Measurements from ENCODE around the gene TSPAN14. TPM values are rescaled to one million over a fixed set of nuclear protein-coding genes. Genes with fewer than 3 reads are reported as not detected.
A peak's percentile ranks its signal among the peaks of the same experiment; 100 is the strongest.

Gene TSPAN14
- total RNA-seq, 1 donor from 2014 or later = 161 TPM

- no peak for TF ChIP-seq CTCF (IDR thresholded peaks at IDR 0.05)
- Histone ChIP-seq H3K4me3 (no peak overlapping the region), H3K27me3 (no peaks in the 10 kb centered on the region), H3K36me3 (peaks cover 0 to 20% of the 10 kb centered on the region in 2 donors), H3K4me1 (peaks cover 1 to 2% of the 10 kb centered on the region in 2 donors), H3K9me3 (no peaks in the 10 kb centered on the region), H3K27ac (no peak overlapping the region)
- no peak for DNase-seq (ENCODE audit: low spot score in 2 of 2)
- intact Hi-C loops (cut with DNase I) = no loop called here
Measured at GRCh38 chr10:80470266-80470665, 16.2 kb downstream of the TSPAN14 start.

DNA sequence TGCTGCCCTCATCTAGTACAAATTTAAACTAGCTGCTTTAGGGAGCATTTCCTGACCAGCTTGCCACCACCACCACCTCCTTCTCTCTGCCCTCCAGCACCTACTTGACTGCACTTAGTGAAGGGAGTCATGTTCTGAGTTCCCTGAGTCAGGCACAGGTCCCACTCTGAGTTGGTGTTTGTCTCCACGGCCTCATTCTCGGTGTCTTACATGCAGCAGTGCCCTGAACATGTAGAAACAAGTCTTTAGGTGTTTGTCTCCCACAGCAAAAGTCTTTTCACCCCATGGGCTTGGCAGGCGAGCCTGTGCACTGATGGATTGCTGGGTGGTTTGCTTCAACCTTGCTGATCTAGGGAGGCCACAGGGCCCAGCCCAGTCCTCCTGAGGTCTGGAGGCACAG, 16.9 kb downstream of the TSPAN14 start:
- Histone ChIP-seq H3K27me3 (no peaks in the 10 kb centered on the region), H3K4me1 (no peaks in the 10 kb centered on the region), H3K36me3 (peaks cover 0 to 20% of the 10 kb centered on the region in 2 donors), H3K27ac (no peak overlapping the region), H3K4me3 (no peak overlapping the region), H3K9me3 (no peaks in the 10 kb centered on the region)
- intact Hi-C loops (cut with DNase I) = no loop called here
- DNase-seq (ENCODE audit: low spot score in 2 of 2) = no peak
- TF ChIP-seq CTCF (IDR thresholded peaks at IDR 0.05) = no peak

DNA sequence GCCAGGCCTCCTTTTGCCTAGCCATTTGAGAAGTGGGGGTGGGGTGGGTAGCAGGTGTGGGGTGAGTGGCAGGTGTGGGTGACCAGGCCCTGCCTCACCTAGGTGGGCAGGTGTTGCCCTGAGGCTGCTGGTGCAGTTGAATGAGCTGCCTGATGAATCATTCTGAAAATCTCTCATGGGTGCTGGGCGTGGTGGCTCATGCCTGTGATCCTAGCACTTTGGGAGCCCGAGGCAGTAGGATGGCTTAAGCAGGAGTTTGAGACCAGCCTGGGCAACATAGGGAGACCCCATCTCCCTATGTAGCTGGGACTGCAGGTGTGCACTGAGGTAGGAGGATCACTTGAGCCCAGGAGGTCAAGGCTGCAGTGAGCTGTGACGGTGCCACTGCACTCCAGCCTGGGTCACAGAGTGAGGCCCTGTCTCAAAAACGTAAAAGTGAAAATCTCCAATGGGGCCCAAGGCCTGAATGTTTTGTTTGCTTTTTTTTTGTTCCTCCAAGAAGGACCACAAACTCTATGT, 17.7 kb downstream of the TSPAN14 start:
- Histone ChIP-seq H3K27ac (no peak overlapping the region), H3K9me3 (no peaks in the 10 kb centered on the region), H3K4me1 (no peaks in the 10 kb centered on the region), H3K4me3 (no peak overlapping the region), H3K27me3 (no peaks in the 10 kb centered on the region), H3K36me3 (peaks cover 0 to 20% of the 10 kb centered on the region in 2 donors)
- DNase-seq (ENCODE audit: low spot score in 2 of 2) = peak in 1 of 2 donors; percentile 13
- TF ChIP-seq CTCF (IDR thresholded peaks at IDR 0.05) = no peak
- intact Hi-C loops (cut with DNase I) = no loop called here

DNA sequence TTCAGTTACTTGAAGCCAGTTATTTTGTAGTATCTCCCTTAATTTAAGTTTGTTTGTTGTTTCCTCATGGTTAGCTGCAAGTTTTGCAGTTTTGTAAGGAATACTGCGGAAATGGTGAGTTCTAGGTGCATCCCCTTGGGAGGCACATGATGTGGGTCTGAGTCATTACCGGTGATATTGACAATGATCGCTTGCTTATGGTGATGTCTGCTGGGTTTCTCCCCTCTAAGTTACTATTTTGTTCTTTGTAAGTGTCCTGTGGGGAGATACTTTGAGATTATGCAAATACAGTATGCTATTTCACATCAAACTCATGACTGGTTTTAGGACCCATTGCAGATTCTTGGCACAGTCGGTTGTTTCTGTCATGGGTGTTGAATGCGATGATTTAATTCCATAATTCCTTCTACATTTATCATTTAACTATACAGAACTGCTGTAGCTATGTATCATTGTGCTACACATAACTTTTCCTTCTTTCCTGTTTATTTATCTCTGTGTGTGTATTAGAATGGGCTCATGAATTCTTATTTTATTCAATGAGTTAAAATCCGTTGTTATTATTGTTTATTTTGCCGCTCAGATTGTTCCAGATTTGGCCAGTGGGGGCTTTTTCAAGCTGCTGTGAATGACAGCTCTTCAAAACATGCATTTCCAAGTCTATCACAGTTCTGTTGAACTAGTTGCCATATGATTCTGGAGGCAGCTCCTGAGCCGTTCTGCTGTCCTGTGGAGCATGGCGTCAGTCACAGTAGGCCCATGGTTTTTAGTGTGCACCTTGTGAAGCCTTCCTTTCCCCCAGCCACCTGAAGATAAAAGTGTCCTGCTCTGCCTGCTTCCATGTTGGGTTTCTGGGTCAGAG, 18.4 kb downstream of the TSPAN14 start:
- no peak for TF ChIP-seq CTCF (IDR thresholded peaks at IDR 0.05)
- Histone ChIP-seq H3K4me1 (no peaks in the 10 kb centered on the region), H3K9me3 (peaks cover 0 to 2% of the 10 kb centered on the region in 2 donors), H3K36me3 (peaks cover 0 to 20% of the 10 kb centered on the region in 2 donors), H3K27me3 (no peaks in the 10 kb centered on the region), H3K4me3 (no peak overlapping the region), H3K27ac (no peak overlapping the region)
- DNase-seq (ENCODE audit: low spot score in 2 of 2) = peak in 1 of 2 donors; percentile 21
- intact Hi-C loops (cut with DNase I) = no loop called here

GRCh38 chr10:80473096-80473657, 19.1 kb downstream of the TSPAN14 start:
- H3K27me3 ChIP-seq = no peaks in the 10 kb centered on the region
- no peak overlapping the region for H3K4me3 ChIP-seq
- H3K4me1 ChIP-seq = no peaks in the 10 kb centered on the region
- peaks cover 0 to 9% of the 10 kb centered on the region in 2 donors for H3K9me3 ChIP-seq
- peak in 1 of 2 donors; percentile 47 for DNase-seq (ENCODE audit: low spot score in 2 of 2)
- intact Hi-C loops (cut with DNase I) = no loop called here
- peaks cover 0 to 20% of the 10 kb centered on the region in 2 donors for H3K36me3 ChIP-seq
- no peak for TF ChIP-seq CTCF (IDR thresholded peaks at IDR 0.05)
- no peak overlapping the region for H3K27ac ChIP-seq

Data from ascending aorta (tissue), 2 donors.